ENCODE results near the gene ARHGAP19.

GRCh38 chr10:97199152-97199551 is 93.3 kb downstream of the ARHGAP19 start:
- no peak for TF ChIP-seq ZFX (IDR thresholded peaks at IDR 0.05)
- TF ChIP-seq CTCF (conservative IDR thresholded peaks at IDR 0.05): no peak
